Measurements from ENCODE around the gene SLC36A3. TPM values are rescaled to one million over a fixed set of nuclear protein-coding genes. Genes with fewer than 3 reads are reported as not detected.

The SLC36A3 gene
- polyA plus RNA-seq (2011; rRNA removed) (not detected in 2 replicates), polyA minus RNA-seq (2011; rRNA and poly(A)+ RNA removed) (not detected in 2 replicates)

DNA sequence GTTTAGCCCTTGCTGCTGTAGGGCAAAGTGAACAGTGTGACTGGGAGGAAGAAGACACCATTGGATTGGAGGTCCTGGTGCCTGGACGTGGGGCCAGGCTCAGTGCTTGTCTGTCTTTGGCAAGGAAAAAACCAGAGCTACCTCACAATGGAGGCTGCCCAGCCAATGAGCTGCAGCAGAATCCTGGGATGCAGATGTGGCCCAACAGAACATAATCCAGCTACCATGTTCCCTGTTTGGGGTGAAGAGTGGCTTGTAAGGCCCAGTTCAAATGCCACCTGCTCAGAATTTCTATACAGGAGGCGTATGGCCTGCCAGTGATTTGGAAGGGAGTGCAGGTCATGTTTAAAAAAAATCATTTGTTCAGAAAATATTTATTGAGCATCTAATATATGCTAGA is at the start of gene SLC36A3:
TSS of gene SLC36A3 (minus strand) at position 101 of the 400 bp plus-strand sequence. CDS start 412 bp downstream, outside the sequence.
- TF ChIP-seq, protein P1, sequence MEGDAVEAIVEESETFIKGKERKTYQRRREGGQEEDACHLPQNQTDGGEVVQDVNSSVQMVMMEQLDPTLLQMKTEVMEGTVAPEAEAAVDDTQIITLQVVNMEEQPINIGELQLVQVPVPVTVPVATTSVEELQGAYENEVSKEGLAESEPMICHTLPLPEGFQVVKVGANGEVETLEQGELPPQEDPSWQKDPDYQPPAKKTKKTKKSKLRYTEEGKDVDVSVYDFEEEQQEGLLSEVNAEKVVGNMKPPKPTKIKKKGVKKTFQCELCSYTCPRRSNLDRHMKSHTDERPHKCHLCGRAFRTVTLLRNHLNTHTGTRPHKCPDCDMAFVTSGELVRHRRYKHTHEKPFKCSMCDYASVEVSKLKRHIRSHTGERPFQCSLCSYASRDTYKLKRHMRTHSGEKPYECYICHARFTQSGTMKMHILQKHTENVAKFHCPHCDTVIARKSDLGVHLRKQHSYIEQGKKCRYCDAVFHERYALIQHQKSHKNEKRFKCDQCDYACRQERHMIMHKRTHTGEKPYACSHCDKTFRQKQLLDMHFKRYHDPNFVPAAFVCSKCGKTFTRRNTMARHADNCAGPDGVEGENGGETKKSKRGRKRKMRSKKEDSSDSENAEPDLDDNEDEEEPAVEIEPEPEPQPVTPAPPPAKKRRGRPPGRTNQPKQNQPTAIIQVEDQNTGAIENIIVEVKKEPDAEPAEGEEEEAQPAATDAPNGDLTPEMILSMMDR (IDR thresholded peaks at IDR 0.05; ENCODE audit: low read depth, low read length) = no peak
- POLR2A ChIA-PET = no interaction called here

DNA sequence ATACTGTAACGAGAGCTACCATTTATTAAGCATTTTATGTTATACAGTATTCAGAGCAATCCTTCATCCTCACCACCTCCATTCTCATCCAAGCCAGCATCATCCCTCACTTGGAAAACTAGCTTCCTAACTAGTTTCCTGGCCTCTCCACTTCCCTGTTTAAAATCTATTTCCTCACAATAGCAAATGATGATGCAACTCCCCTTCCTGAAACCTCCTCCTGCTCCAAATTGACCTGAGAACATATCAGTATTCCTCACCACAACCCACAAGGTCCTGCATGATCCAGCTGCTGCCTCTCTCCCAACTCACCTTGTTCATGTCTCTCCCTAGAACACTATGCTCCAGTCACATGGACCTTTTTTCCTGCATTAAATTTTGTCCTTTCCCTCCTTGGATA is 48.1 kb upstream of the SLC36A3 start:
- POLR2A ChIA-PET = interaction anchor here (0.7 kb wide), 1 partner anchor 29 kb away, joined by 3 read pairs; no protein-coding TSS in a partner anchor
- CTCF ChIA-PET = no interaction called here
- no peak overlapping the region for H3K27ac ChIP-seq (ENCODE audit: low read depth, low read length)

More for the DNA sequence above, at the start of gene SLC36A3:
- no peaks in the 10 kb centered on the region for H3K9me3 ChIP-seq (ENCODE audit: control insufficient read depth, insufficient read depth, low read length)
- no peak for DNase-seq (ENCODE audit: low read depth, low spot score)
- no peak within 1 kb of the TSS for H3K27ac ChIP-seq (ENCODE audit: low read depth, low read length)
- peaks cover 2% of the 10 kb centered on the region for H3K27me3 ChIP-seq (ENCODE audit: control insufficient read depth, insufficient read depth, low read length)
- no peak within 1 kb of the TSS for H3K4me3 ChIP-seq (ENCODE audit: low read depth, low read length)
- CTCF ChIA-PET = no interaction called here

DNA sequence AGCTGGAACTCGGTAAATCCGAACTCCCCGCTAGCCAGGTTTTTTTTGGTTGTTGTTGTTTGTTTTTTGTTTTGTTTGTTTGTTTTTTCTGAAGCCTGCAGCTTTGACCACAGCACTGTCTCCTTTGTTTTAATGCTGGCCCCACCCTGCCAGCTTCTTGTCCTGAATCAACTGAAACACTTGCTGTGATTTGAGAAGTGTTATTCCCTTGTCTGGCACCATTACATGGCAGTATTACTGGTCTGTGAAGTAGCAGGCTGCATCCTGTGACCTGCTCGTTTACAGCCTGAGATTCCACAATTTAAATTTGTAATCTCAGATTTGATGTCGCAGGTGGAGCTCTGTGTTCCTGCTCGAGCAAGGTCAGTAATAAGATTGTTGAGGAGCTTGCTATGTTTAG is 45.2 kb upstream of the SLC36A3 start:
- Histone ChIP-seq H3K9me3 (ENCODE audit: control insufficient read depth, insufficient read depth, low read length) (no peaks in the 10 kb centered on the region), H3K27me3 (ENCODE audit: control insufficient read depth, insufficient read depth, low read length) (peaks cover 9% of the 10 kb centered on the region), H3K27ac (ENCODE audit: low read depth, low read length) (no peak overlapping the region), H3K4me3 (ENCODE audit: low read depth, low read length) (no peak overlapping the region)
- ChIA-PET CTCF (no interaction called here), POLR2A (no interaction called here)
- no peak for DNase-seq (ENCODE audit: low read depth, low spot score)
- TF ChIP-seq, protein P1 (IDR thresholded peaks at IDR 0.05; ENCODE audit: low read depth, low read length) = no peak

More for the DNA sequence above, 48.1 kb upstream of the SLC36A3 start:
- peaks cover 9% of the 10 kb centered on the region for H3K27me3 ChIP-seq (ENCODE audit: control insufficient read depth, insufficient read depth, low read length)
- H3K4me3 ChIP-seq (ENCODE audit: low read depth, low read length) = no peak overlapping the region
- H3K9me3 ChIP-seq (ENCODE audit: control insufficient read depth, insufficient read depth, low read length) = no peaks in the 10 kb centered on the region
- TF ChIP-seq, protein P1 (IDR thresholded peaks at IDR 0.05; ENCODE audit: low read depth, low read length) = no peak
- no peak for DNase-seq (ENCODE audit: low read depth, low spot score)

DNA sequence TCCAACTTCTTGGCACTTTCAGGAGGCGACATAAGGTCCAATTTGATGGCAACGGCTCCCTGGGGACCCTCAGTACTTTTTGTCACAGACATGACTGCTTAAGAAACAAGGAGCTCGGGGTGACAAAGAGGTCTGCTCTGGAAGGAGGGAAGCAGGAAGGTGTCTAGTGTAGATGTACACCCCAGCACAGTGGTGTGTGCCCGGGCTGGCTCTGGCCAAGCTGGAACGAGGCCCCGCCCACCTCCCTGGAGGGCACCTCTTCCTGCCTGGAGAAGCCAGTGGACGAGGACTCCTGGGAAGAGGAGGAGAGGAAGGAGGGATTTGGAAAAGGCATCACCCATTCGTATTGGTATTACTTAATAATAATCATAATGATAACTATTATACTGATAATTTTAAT is 43.8 kb upstream of the SLC36A3 start, which contains the start of gene SLC36A2:
TSS of gene SLC36A2 (minus strand) at position 191 of the 400 bp plus-strand sequence. CDS start at position 92, 99 bp downstream.
- CTCF ChIA-PET = no interaction called here
- Histone ChIP-seq H3K27ac (ENCODE audit: low read depth, low read length) (no peak within 1 kb of the TSS), H3K4me3 (ENCODE audit: low read depth, low read length) (no peak within 1 kb of the TSS), H3K9me3 (ENCODE audit: control insufficient read depth, insufficient read depth, low read length) (no peaks in the 10 kb centered on the region), H3K27me3 (ENCODE audit: control insufficient read depth, insufficient read depth, low read length) (peaks cover 13% of the 10 kb centered on the region)
- TF ChIP-seq, protein P1 (IDR thresholded peaks at IDR 0.05; ENCODE audit: low read depth, low read length) = no peak
- POLR2A ChIA-PET = no interaction called here
- no peak for DNase-seq (ENCODE audit: low read depth, low spot score)

DNA sequence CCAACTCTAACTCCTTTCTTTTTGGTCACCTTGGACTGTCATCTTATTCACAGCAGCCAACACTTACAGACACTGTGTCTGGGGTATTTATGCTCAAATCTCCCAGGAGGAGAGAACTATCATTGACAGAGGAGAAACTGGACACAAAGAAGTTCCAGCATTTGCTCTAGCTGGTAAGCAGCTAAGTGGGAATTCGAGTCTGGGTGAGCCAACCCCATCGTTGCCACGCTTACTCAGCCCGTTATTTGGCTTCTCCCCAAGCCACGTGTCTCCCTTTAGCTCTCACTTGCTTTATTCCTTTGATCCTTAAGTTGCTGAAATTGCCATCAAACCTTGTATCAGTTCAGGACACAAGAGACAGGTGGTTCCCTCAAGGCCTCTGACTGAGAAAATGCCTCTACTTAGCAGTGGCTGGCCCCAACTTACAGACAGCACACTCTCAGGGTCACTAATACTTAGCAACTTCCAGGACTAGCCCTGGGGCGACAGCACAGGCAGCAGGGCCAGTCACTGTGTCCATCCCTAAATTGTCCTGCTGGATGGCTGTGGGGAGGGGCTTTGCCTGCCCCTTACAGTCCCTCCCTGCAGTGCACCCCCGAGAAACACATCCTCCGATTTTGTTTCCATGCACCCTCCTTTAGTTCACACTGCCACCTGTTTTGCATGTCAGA is 42.4 kb upstream of the SLC36A3 start:
- Histone ChIP-seq H3K9me3 (ENCODE audit: control insufficient read depth, insufficient read depth, low read length) (no peaks in the 10 kb centered on the region), H3K4me3 (ENCODE audit: low read depth, low read length) (no peak overlapping the region), H3K27me3 (ENCODE audit: control insufficient read depth, insufficient read depth, low read length) (peaks cover 13% of the 10 kb centered on the region), H3K27ac (ENCODE audit: low read depth, low read length) (no peak overlapping the region)
- ChIA-PET POLR2A (no interaction called here), CTCF (interaction anchor here (0.9 kb wide), 1 partner anchor 30 kb away, joined by 3 read pairs; no protein-coding TSS in a partner anchor)
- TF ChIP-seq, protein P1 (IDR thresholded peaks at IDR 0.05; ENCODE audit: low read depth, low read length) = no peak
- no peak for DNase-seq (ENCODE audit: low read depth, low spot score)
